Esophagus muscularis mucosa (tissue), 4 donors: ENCODE data around the gene GCDH.

ENCODE experiments used
- EP300 ChIP-seq: sonication (generic); formaldehyde crosslinking; IDR thresholded peaks from one replicate; pipeline ENCODE4 v1.6.1; 2017; ENCODE audit warnings: antibody characterized with exemption
- POLR2A ChIP-seq: fragments of 450-650 bp; IDR thresholded peaks from one replicate; pipeline ENCODE4 v1.6.1; 2017; ENCODE audit warnings: antibody characterized with exemption, moderate library complexity, mild to moderate bottlenecking, low read depth
- POLR2AphosphoS5 ChIP-seq, 2 donors: sonication (generic); formaldehyde crosslinking; IDR thresholded peaks; one replicate each; pipeline ENCODE4 v1.6.1; 2017; ENCODE audit warnings: antibody characterized with exemption in 2 of 2
- TF ChIP-seq, protein P1 (sequence below), 3 experiments: fragments of 200-600 bp in 2 of 3; fragments of 450-650 bp in 1 of 3; sonication (generic) in 2 of 3; IDR thresholded peaks; one replicate each; pipeline ENCODE4 v1.5.1; 2017 to 2019; ENCODE audit warnings: antibody characterized with exemption in 3 of 3, mild to moderate bottlenecking in 2 of 3, moderate library complexity in 1 of 3

DNA sequence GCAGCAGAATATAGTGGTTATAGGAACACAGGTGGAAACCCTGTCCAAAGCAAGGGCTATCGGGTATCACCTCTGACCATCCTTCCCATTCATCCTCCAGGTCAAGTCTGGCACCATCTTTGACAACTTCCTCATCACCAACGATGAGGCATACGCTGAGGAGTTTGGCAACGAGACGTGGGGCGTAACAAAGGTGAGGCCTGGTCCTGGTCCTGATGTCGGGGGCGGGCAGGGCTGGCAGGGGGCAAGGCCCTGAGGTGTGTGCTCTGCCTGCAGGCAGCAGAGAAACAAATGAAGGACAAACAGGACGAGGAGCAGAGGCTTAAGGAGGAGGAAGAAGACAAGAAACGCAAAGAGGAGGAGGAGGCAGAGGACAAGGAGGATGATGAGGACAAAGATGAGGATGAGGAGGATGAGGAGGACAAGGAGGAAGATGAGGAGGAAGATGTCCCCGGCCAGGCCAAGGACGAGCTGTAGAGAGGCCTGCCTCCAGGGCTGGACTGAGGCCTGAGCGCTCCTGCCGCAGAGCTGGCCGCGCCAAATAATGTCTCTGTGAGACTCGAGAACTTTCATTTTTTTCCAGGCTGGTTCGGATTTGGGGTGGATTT lies 52.6 kb downstream of the GCDH start:
- TF ChIP-seq, protein P1, sequence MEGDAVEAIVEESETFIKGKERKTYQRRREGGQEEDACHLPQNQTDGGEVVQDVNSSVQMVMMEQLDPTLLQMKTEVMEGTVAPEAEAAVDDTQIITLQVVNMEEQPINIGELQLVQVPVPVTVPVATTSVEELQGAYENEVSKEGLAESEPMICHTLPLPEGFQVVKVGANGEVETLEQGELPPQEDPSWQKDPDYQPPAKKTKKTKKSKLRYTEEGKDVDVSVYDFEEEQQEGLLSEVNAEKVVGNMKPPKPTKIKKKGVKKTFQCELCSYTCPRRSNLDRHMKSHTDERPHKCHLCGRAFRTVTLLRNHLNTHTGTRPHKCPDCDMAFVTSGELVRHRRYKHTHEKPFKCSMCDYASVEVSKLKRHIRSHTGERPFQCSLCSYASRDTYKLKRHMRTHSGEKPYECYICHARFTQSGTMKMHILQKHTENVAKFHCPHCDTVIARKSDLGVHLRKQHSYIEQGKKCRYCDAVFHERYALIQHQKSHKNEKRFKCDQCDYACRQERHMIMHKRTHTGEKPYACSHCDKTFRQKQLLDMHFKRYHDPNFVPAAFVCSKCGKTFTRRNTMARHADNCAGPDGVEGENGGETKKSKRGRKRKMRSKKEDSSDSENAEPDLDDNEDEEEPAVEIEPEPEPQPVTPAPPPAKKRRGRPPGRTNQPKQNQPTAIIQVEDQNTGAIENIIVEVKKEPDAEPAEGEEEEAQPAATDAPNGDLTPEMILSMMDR (IDR thresholded peaks at IDR 0.05) = no peak
- TF ChIP-seq POLR2A = no peak
- no peak for TF ChIP-seq EP300
- no peak for TF ChIP-seq POLR2AphosphoS5 (IDR thresholded peaks at IDR 0.05)
